NT2/D1 (cell line): Measurements from ENCODE around the gene CNKSR2.

Source experiments
- YY1 ChIP-seq: IDR thresholded peaks from 2 replicates; pipeline ENCODE4 v1.6.1; 2011; ENCODE audit not compliant: insufficient read length, insufficient read depth
- ZNF274 ChIP-seq: IDR thresholded peaks from 2 replicates; pipeline ENCODE4 v1.6.1; 2011; ENCODE audit warnings: mild to moderate bottlenecking, low read depth, low read length

GRCh38 chrX:21559417-21559816 lies 185.2 kb downstream of the CNKSR2 start:
- TF ChIP-seq ZNF274, result no peak
- no peak for TF ChIP-seq YY1
